HG03575 (cell line): ENCODE results near the gene HMGCS2.

Experiments
- ATAC-seq: cut with Tn5 transposase; IDR thresholded peaks from one replicate; pipeline ENCODE4 v1.9.1; 2021; ENCODE audit not compliant: unreplicated experiment, insufficient number of reproducible peaks, low FRiP score; ENCODE audit errors: extremely low read depth

The HMGCS2 gene

DNA sequence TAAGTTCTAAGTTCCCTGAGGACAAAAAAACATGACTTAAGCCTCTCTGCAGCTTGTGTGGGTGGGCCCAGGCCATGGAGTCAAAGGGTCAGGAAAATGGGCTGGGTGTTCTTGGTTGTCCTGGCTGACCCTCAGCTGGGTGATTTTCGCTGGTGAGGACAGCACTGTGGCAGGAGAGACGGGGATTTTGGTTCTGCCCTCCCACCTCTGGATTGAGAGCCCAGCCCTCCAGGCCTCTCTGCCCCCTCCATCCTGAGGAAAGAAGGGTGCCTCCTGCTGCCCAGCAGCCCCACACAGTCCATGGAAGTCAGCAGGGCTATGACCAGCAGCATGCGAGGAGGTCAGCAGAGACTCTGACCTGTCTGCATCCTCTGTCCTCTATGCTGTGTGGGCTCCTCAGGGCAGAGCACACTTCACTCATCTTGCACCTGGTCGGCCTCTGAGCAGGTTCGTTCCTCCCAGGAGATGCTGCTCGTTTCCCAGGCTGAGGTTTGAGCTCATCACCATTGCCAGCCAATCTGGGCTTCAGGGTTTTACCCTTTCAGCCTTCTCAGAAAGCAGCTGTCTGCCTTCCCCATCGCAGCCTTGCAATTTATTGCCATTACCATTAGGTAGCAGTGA is 30.5 kb downstream of the HMGCS2 start:
- no peak for ATAC-seq

DNA sequence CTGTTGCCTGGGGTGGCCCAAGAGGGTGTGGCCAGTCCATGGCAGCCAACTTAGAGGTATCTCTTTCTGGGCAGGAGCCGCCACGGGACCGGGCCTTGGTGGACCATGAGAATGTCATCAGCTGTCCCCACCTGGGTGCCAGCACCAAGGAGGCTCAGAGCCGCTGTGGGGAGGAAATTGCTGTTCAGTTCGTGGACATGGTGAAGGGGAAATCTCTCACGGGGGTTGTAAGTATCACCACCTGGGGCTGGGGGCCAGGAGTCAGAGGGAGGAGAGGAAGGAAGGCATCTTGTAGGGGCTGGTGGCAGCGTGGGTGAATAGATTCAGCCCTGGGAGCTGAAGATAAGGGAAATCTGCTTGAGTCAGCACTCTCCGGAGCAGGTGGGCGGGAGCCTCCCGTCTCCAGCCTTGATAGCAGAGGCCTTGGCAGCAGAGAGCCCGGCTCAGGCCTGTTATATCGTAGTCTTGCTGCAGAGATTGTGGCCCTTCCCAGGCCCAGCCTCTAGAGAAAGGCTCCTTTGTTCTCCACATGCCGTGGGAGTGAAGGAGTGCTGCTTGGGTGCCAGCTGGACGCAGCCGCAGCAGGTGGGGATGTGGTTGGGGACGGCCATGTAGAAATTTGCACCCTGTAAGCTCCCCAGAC is 31.5 kb downstream of the HMGCS2 start:
- ATAC-seq = no peak

DNA sequence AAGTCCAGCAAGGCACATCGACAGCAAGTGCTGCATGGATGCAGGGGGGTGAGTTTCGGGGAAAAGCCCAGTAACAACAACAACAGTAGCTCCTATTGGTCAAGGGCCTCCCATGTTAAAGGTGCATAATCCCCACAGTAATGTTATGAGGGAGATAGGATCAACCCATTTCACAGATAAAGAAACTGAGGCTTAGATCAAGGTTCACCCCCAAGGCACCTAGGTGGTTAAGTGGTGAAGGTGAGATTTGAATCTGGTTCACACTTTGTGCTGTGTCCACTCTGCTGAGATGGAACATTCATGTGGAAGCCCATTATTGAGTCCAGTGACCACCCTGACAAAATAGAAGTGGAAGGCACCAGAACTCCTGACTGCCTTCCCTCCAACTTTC is 32.1 kb downstream of the HMGCS2 start:
- ATAC-seq = no peak

DNA sequence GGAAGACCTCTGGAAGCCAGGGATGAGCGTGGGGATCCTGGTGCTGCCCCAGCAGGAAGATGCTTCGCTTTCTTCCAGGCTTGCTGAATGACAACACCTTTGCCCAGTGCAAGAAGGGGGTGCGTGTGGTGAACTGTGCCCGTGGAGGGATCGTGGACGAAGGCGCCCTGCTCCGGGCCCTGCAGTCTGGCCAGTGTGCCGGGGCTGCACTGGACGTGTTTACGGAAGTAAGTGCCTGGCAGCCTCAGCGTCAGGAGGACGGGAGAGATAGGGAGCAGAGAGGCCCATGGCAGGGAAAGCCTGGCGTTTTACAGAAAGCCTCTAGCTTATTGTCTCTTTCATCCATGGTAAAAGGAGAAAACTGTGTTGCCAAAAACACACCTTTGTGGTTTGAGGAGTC is 33.5 kb downstream of the HMGCS2 start:
- no peak for ATAC-seq

DNA sequence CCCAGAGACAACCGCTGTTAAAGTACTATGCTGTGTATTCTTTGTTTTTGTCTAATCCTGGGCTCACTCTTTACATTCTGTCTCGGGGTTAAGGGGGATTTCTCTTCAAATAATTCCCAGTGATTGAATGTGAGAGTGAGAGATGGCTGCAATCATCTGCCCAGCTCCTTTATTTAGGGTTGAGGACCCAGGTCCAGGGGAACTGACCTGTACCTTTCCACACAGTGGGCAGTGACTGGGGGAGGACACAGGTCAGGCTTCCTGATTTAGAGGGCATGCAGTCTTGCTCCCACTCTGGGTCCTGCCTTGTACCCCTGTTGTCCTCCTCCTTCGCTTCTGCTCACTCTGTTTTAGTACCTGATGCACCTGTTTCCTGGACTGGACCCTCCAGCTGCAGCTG is 35.0 kb downstream of the HMGCS2 start:
- ATAC-seq = no peak

DNA sequence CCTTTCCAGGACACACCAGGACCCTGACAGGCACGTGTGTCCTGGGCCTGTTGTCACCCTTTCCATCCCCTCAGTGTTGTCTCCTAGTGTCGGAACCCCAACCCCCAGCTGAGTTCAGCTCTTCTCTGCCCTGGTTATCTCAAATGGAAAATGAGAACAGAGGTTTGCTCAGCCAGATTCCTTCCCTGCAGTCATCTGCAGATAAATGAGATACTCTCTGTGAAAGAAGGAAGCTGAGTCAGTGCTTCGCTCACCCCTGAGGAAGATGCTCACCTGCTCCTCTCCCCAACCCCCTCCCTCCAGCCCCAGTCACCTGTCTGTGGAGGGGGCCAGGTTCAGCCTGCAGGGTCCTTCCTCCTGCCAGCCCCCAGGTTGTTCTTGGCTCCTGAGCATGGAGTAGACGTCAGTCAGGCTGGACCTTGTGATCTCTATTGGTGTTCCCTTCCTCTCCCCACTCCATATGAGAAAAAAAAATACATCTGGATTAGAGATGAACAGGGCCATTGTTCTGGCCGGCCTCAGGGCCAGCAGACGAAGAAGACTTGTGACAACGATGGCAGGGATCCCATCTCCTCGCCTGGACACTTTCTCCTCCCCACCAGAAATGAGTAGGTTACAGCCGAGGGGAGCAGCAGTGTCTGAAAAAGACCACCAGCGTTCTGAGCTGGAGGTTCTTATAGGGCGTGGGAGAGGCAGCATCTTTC is 36.1 kb downstream of the HMGCS2 start:
- no peak for ATAC-seq

DNA sequence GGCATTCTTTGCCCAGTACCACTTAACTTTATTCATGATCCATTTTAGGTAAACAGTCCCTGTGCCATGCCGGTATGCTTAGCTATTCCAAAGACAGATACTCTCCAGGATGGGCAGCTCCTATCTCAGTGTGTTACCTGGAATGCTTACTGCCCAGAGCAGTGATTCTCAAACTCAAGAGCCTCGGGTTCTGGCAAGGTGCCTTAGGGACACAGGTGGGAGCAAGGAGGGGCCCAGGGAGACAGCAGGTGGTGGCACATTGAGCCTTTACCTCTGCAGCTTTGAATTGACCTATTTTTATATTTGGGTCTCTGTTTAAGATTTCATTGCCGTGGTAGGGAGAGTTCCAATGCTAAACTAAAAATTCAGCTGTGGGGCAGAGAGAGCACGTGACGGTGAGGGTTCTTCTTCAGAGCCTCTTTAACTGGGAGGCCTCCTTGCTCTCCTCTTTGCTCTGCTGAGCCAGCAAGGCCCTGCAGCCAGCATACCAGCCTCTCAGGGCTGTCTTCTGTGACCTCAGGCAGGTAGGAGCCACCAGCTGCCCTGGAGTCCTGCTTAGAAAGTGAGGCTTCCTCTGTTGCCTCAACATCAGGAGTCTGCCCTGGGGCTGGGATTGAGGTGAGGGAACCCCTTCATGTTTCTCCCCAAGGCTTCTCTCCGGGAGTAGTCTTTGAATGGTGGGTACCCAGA is 36.8 kb downstream of the HMGCS2 start:
- ATAC-seq = no peak

DNA sequence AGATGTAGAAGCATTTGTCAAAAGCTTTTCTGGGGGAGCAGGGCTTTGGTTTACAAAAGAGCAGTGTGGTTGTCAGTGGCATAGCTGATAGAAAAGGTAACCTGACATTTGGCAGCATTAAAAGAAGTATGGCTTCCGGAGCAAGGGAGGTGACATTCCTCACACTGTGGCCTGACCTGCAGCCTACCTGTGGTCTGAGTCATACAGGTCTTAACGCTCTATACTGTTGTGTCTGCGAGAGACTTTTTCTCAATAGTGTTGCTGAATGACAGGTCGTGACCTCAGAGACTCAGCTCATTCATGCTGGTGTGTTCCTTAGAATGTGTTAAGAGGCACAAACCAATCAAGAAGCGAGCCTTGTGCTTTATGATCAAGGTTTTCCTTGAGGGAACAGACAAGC is 37.6 kb downstream of the HMGCS2 start:
- ATAC-seq = no peak

DNA sequence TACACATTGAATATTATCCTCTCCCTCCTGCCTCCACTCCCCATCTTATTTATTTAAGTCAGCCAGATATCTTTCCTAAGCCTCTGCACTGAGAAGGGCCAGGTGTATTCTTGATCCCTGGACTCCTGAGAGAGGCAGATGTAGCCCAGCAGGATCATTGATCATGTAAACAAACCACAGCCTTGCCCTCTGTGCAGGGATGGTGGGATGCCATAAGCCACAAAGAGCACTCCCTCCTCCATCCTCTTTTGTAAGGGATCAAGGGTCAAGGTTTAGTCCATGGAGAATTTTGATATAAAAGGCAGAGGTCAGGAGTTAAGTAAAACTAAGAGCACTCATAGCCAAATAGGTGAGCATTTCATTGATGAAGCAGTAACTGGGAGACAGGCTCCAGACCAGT is 39.7 kb downstream of the HMGCS2 start:
- no peak for ATAC-seq

DNA sequence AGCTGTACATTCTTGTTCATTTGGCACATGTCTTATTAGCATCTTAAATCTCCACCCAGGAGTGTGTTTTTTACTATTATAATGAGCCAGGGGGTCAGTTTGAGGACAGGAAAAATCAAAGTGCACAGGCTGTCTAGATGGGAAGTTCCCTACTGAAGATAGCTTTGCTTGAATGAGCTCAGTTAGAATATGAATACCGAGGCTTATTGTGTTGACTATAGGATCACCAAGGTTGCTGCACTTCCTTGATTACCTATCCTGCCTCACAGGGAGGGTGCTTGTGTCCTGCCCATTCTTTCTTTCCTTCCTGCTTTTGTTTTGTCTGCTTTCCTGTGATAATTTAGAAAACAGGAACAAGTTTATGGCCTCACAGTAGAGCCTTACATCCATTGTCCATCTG is 40.7 kb downstream of the HMGCS2 start:
- no peak for ATAC-seq

DNA sequence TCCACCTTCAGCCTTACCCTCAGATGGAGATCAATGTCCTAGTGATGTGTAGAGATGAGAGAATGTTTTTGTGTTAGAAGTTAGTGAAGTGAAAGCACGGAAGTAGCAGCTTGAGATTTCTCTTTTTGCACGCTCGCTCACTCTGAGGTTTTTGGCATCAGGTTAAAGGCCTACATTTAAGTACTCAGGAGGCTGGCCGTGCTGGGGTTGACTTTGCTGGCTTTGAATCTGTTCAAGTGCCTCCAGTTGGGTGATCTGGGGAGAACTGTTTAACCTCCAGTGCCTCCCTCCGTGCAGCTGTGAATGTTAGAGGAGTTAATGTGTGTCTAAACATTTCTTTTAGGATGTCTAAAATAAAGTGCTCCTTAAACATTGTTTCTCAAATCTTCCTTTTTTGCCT is 43.1 kb downstream of the HMGCS2 start:
- ATAC-seq = no peak

DNA sequence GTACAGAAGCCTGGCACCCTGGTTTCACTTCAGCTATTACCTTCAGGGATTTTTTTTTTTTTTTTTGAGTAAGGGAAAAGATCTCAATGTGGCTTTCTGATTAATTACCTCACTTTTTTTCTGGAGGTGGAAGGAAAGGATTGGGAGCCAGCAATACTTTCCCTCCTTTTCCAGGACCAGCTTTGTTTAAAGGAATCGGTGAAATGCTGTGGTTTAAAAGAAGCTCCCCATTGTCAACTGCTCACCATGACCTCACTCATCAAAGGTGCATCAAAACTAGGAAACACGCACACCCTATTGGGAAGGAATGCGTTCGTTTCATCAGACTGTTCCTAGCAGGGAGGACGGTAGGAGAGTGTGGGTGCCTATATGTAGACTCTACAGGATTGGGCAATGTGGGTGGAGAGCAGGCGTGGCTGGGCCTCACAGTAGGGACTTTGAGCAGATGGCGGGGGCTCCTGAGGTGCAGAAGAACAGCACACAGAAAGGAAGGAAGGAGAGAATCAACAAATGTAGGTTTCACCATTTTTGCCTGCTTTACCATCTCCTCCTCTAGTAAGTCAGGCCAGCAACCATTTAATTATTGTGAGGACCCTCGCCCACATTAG is 44.0 kb downstream of the HMGCS2 start:
- no peak for ATAC-seq

DNA sequence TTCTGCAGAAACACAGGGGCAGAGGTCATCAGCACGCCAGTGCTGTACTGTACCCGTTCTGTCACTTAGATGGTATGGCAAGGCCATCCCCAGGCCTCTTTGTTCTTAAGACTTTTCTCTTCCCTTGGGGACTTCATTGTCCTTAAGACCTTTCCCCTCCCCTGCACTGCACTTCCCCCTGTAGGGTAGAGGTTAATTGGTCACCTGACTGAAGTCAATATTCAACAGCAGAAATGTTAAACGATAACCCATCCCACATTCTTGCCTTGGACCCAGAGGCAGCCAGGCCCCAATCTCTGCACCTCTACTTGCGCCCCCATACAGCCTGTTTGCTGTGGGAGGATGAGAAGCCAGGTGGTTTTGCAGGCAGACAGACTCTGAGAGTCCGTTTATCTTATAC is 46.8 kb downstream of the HMGCS2 start:
- no peak for ATAC-seq

DNA sequence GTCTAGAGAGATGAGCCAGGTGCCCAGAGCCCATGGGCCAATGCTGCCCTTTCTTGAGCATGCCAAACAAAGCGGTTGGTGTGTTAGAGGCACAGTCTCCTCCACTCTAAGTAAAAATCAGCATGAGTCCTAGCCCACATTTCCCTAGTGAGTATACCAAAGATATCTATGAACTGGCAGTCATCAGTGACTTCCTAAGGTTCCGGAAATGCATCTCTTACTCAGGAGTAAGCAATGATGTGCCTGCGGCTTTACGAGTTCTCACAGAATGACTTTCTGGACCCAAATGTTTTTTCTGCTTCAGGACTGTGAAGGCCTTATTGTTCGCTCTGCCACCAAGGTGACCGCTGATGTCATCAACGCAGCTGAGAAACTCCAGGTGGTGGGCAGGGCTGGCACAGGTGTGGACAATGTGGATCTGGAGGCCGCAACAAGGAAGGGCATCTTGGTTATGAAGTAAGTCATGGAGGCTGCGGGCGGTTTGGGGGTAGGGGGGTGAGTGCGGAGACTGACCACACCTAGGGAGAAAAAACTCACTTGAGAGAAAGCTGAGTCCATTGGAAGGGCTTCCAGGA is 47.8 kb downstream of the HMGCS2 start:
- no peak for ATAC-seq

DNA sequence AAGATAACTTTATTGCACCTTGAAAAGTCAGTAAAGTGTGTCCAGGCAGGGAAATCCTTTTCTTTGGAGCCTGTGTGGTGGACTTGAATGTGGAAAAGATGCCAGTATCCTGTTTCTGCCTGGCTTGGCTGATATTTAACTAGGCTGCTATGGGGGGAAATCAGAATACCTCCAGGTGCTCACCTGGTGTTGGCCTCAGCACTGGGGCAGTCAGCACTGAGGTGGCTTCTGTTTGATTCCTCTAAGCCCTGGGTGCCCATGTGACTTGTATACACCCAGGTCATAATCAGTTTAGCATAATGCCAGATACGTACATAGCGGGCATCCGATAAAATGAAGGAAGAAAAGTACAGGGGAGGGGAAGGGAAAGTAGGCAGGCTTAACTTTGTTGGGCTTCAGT is 49.7 kb downstream of the HMGCS2 start:
- no peak for ATAC-seq

DNA sequence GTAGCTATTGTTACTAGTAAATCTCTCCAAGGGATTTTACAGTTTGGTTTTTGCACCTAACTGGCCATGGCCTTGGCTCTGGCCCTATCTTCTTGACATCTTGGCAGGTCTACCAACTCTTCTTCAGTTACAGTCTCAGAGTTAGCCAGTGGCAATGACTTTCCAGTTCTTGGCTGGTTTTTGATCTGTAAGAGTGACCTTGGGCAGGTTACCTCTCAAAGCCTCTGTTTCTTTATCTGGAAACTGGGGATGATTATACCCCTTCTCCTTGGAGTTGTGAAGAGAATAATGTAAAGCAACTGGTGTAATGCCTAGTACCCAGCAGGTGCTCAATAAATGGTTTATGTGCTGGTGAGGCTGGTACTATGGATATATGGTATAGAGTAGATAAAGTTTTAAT is 50.3 kb downstream of the HMGCS2 start:
- ATAC-seq = no peak

DNA sequence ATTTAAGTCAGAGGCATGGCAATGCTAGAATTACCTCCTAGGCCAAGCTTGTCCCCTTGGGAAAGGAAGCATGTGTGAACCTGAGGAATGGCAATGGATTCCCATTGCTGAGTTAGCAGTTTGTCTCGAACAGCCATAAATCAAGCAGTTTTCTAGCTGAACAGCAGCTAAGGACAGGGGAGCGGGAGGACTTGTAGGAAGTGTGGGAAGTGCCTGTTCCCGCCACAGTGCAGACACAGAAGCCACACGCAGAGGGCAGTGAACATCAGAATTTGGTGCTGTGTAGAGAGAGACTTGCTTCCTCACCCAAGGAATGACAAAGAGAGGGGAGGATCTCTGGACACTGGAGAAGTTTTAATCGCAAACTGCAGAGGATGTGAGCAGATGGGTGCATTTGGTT is 53.2 kb downstream of the HMGCS2 start:
- ATAC-seq = no peak

DNA sequence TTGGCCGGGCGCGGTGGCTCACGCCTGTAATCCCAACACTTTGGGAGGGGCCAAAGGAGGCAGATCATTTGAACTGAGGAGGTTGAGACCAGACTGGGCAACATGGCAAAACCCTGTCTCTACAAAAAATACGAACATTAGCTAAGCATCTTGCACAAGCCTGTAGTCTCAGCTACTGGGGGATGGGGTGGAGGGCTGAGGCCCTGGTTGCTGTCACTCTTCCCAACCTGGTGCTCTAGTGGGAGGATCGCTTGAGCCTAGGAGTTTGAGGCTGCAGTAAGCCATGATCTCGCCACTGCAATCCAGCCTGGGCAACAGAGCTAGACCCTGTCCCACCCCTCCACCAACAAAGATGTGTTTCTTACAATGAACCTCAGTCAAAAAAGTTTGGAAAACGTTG is 54.1 kb downstream of the HMGCS2 start:
- ATAC-seq = no peak

DNA sequence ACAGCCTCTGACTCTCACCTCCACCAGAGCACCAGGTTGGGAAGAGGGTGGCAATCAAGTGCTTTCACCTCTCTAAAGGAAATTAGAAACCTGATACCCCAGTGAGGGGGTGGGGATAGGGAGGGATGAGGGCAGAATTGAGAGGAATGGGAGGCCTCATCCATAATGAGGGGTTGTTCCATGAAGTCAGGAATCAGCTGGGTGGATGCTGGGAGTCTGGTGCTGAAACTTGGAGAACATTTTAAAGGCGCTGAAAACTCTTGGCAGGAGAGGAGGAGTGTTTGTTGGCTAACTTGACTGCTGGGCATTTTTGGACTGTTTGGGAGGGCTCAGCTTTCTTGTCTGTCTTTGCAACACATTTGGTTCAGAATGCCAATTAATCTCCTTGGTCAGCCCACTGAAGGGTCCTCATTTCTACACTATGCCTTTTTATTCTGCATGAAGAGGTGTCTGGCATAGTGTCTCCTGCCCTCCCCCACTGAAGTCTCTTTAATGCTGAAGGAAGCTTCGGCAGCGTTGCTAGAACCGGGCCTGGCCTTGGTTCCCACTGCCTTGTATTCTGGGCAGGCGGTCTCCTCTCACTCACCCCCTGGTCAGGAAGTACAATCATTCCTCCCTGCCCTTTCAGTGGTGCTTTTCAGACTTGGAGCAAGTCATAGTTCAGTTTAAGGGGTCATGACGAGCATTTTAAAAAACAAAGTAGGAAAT is 54.8 kb downstream of the HMGCS2 start:
- no peak for ATAC-seq
